SK-N-SH (cell line): ENCODE measurements around the gene MAMDC4.

Experiments
- JUND ChIP-seq: IDR thresholded peaks from 2 replicates; pipeline ENCODE4 v1.4.0; 2012
- RCOR1 ChIP-seq: fragments of 150-350 bp; IDR thresholded peaks from 2 replicates; pipeline ENCODE4 v1.6.1; 2017; ENCODE audit warnings: antibody characterized with exemption, low read length
- TF ChIP-seq, protein P1 (sequence below): IDR thresholded peaks from 2 replicates; pipeline ENCODE4 v1.4.0; 2012; ENCODE audit warnings: low read depth, borderline replicate concordance
- TF ChIP-seq, protein P2 (sequence below): fragments of 200-600 bp; sonication (generic); IDR thresholded peaks from 2 replicates; pipeline ENCODE4 v1.6.1; 2017; ENCODE audit warnings: antibody characterized with exemption, mild to moderate bottlenecking, moderate library complexity

DNA sequence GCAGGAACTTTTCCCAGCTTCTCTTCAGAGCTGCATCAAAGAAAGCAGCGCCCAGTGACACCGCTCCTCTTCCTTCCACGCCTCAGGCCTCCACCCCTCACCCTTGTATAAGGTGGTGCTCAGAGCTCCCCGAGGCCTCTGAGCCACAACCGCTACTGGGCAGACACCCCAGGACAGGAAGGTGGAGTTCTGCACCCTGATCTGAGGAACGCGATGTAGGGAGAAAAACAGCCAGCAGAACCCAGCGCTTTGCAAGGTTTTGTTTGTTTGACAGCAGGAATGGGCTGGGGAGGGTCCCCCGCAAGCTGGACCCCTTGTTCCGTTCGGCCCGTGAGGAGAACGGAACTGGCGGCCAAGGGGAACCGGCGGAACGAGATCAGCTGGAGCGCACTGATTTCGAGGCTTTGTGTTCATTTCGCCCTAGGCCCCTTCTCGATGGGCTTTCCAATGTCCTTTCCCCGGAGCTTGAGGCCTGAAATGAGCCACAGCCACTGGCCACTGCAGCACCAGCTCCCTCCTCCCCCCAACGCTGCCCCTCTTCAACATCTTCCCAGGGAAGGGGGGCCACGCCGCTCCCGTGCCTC is 9.8 kb downstream of the MAMDC4 start:
- TF ChIP-seq, protein P1, sequence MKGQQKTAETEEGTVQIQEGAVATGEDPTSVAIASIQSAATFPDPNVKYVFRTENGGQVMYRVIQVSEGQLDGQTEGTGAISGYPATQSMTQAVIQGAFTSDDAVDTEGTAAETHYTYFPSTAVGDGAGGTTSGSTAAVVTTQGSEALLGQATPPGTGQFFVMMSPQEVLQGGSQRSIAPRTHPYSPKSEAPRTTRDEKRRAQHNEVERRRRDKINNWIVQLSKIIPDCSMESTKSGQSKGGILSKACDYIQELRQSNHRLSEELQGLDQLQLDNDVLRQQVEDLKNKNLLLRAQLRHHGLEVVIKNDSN, result no peak
- TF ChIP-seq, protein P2, sequence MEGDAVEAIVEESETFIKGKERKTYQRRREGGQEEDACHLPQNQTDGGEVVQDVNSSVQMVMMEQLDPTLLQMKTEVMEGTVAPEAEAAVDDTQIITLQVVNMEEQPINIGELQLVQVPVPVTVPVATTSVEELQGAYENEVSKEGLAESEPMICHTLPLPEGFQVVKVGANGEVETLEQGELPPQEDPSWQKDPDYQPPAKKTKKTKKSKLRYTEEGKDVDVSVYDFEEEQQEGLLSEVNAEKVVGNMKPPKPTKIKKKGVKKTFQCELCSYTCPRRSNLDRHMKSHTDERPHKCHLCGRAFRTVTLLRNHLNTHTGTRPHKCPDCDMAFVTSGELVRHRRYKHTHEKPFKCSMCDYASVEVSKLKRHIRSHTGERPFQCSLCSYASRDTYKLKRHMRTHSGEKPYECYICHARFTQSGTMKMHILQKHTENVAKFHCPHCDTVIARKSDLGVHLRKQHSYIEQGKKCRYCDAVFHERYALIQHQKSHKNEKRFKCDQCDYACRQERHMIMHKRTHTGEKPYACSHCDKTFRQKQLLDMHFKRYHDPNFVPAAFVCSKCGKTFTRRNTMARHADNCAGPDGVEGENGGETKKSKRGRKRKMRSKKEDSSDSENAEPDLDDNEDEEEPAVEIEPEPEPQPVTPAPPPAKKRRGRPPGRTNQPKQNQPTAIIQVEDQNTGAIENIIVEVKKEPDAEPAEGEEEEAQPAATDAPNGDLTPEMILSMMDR, result no peak
- no peak for TF ChIP-seq JUND
- TF ChIP-seq RCOR1, result no peak
